ENCODE measurements around the gene DAD1.
A peak's percentile ranks its signal among the peaks of the same experiment; 100 is the strongest.

The DAD1 gene

GRCh38 chr14:22532345-22533056 lies 56.5 kb downstream of the DAD1 start:
- Mint-ChIP-seq H3K4me1 (peaks cover 87% of the 10 kb centered on the region), H3K9me3 (no peaks in the 10 kb centered on the region), H3K36me3 (peaks cover 100% of the 10 kb centered on the region), H3K27ac (peak overlapping the region; percentile 99), H3K4me3 (peak overlapping the region; percentile 78)
- DNase-seq (ENCODE audit: low spot score in 2 of 2) (no peak), ATAC-seq (no peak)

- no peak for DNase-seq (ENCODE audit: low spot score in 2 of 2)
- ATAC-seq = peak; percentile 85
- H3K36me3 Mint-ChIP-seq = peaks cover 100% of the 10 kb centered on the region
Measured at GRCh38 chr14:22531451-22532344, 57.3 kb downstream of the DAD1 start.

GRCh38 chr14:22530127-22530526 lies 58.9 kb downstream of the DAD1 start:
- Mint-ChIP-seq H3K4me1 (peaks cover 89% of the 10 kb centered on the region), H3K27ac (peak overlapping the region; percentile 99), H3K9me3 (no peaks in the 10 kb centered on the region), H3K36me3 (peaks cover 100% of the 10 kb centered on the region), H3K4me3 (peak overlapping the region; percentile 78)
- DNase-seq (ENCODE audit: low spot score in 2 of 2) (no peak), ATAC-seq (no peak)

More at GRCh38 chr14:22531451-22532344, 57.3 kb downstream of the DAD1 start:
- H3K27ac Mint-ChIP-seq = peak overlapping the region; percentile 99
- peak overlapping the region; percentile 78 for H3K4me3 Mint-ChIP-seq
- no peaks in the 10 kb centered on the region for H3K9me3 Mint-ChIP-seq
- peaks cover 86% of the 10 kb centered on the region for H3K4me1 Mint-ChIP-seq

- Mint-ChIP-seq H3K27ac (peak overlapping the region; percentile 99), H3K36me3 (peaks cover 100% of the 10 kb centered on the region), H3K9me3 (no peaks in the 10 kb centered on the region), H3K4me3 (peak overlapping the region; percentile 78), H3K4me1 (peaks cover 87% of the 10 kb centered on the region)
- ATAC-seq = no peak
- no peak for DNase-seq (ENCODE audit: low spot score in 2 of 2)
Measured at GRCh38 chr14:22526744-22527143, 62.3 kb downstream of the DAD1 start.

- Mint-ChIP-seq H3K4me3 (peak overlapping the region; percentile 78), H3K4me1 (peaks cover 86% of the 10 kb centered on the region), H3K27ac (peak overlapping the region; percentile 99), H3K36me3 (peaks cover 100% of the 10 kb centered on the region), H3K9me3 (no peaks in the 10 kb centered on the region)
- ATAC-seq (peak; percentile 53), DNase-seq (ENCODE audit: low spot score in 2 of 2) (no peak)
Measured at GRCh38 chr14:22526218-22526617, 62.8 kb downstream of the DAD1 start.

GRCh38 chr14:22524784-22525161 lies 64.3 kb downstream of the DAD1 start:
- no peak for DNase-seq (ENCODE audit: low spot score in 2 of 2)
- Mint-ChIP-seq H3K27ac (peak overlapping the region; percentile 99), H3K4me3 (peak overlapping the region; percentile 78), H3K9me3 (no peaks in the 10 kb centered on the region), H3K36me3 (peaks cover 100% of the 10 kb centered on the region), H3K4me1 (peaks cover 84% of the 10 kb centered on the region)
- ATAC-seq = no peak

GRCh38 chr14:22524115-22524783 lies 64.8 kb downstream of the DAD1 start:
- no peak for ATAC-seq
- DNase-seq (ENCODE audit: low spot score in 2 of 2) = no peak
- Mint-ChIP-seq H3K9me3 (no peaks in the 10 kb centered on the region), H3K4me3 (peak overlapping the region; percentile 78), H3K36me3 (peaks cover 100% of the 10 kb centered on the region), H3K27ac (peak overlapping the region; percentile 99), H3K4me1 (peaks cover 85% of the 10 kb centered on the region)

GRCh38 chr14:22523283-22523682 lies 65.7 kb downstream of the DAD1 start:
- Mint-ChIP-seq H3K4me1 (peaks cover 81% of the 10 kb centered on the region), H3K36me3 (peaks cover 100% of the 10 kb centered on the region), H3K27ac (peak overlapping the region; percentile 99), H3K9me3 (no peaks in the 10 kb centered on the region), H3K4me3 (peak overlapping the region; percentile 78)
- ATAC-seq (no peak), DNase-seq (ENCODE audit: low spot score in 2 of 2) (no peak)

DNA sequence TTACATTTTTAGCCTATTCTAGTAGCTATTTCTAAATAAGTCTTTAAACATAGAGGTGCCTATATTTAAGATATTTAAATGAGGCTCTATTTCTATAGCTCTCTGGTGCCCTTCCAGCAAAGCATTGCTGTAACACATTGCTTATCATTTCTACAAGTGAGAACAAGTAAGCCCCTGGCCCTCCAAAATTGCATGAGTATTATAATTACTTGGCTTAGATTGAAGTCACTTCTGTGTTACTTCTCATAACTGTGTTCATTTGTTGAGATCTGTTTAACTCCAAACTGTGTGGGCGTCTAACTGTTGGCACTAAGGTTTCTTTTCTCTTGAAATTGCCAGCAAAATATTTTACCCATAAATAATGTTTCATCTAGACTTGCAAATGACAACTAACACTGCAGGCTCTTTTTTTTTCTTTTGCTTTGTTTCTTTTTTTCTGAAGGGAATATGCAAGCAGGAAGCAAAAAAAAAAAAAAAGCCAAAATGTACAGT lies 66.5 kb downstream of the DAD1 start:
- Mint-ChIP-seq H3K4me3 (peak overlapping the region; percentile 78), H3K4me1 (peaks cover 84% of the 10 kb centered on the region), H3K9me3 (no peaks in the 10 kb centered on the region), H3K36me3 (peaks cover 100% of the 10 kb centered on the region), H3K27ac (peak overlapping the region; percentile 99)
- ATAC-seq (no peak), DNase-seq (ENCODE audit: low spot score in 2 of 2) (no peak)

GRCh38 chr14:22521449-22522239 lies 67.4 kb downstream of the DAD1 start:
- peaks cover 100% of the 10 kb centered on the region for H3K36me3 Mint-ChIP-seq
- DNase-seq (ENCODE audit: low spot score in 2 of 2) (no peak), ATAC-seq (no peak)
- peak overlapping the region; percentile 99 for H3K27ac Mint-ChIP-seq
- H3K9me3 Mint-ChIP-seq = no peaks in the 10 kb centered on the region
- H3K4me3 Mint-ChIP-seq = peak overlapping the region; percentile 78
- H3K4me1 Mint-ChIP-seq = peaks cover 85% of the 10 kb centered on the region

- DNase-seq (ENCODE audit: low spot score in 2 of 2) (no peak), ATAC-seq (no peak)
- Mint-ChIP-seq H3K4me1 (peaks cover 83% of the 10 kb centered on the region), H3K9me3 (no peaks in the 10 kb centered on the region), H3K36me3 (peaks cover 100% of the 10 kb centered on the region), H3K4me3 (peak overlapping the region; percentile 78), H3K27ac (peak overlapping the region; percentile 99)
Measured at GRCh38 chr14:22520796-22521195, 68.2 kb downstream of the DAD1 start.

GRCh38 chr14:22519877-22520685 lies 68.9 kb downstream of the DAD1 start:
- Mint-ChIP-seq H3K4me3 (peak overlapping the region; percentile 78), H3K9me3 (no peaks in the 10 kb centered on the region), H3K4me1 (peaks cover 76% of the 10 kb centered on the region), H3K36me3 (peaks cover 100% of the 10 kb centered on the region), H3K27ac (peak overlapping the region; percentile 99)
- DNase-seq (ENCODE audit: low spot score in 2 of 2) (no peak), ATAC-seq (peak; percentile 20)

- H3K4me1 Mint-ChIP-seq = peaks cover 66% of the 10 kb centered on the region
- H3K9me3 Mint-ChIP-seq = no peaks in the 10 kb centered on the region
- DNase-seq (ENCODE audit: low spot score in 2 of 2) (no peak), ATAC-seq (no peak)
- peak overlapping the region; percentile 99 for H3K27ac Mint-ChIP-seq
- peak overlapping the region; percentile 78 for H3K4me3 Mint-ChIP-seq
- H3K36me3 Mint-ChIP-seq = peaks cover 100% of the 10 kb centered on the region
Measured at GRCh38 chr14:22518073-22518472, 71.0 kb downstream of the DAD1 start.

Measured in stimulated activated effector memory CD8-positive, alpha-beta T cell treated with anti-CD3 and anti-CD28 coated beads, Interleukin-12 subunit alpha, Interleukin-12 subunit beta, amount 100 ng/mL, for 72 hours (primary cell).